ENCODE results near the gene CNTROB. TPM values are rescaled to one million over a fixed set of nuclear protein-coding genes. Genes with fewer than 3 reads are reported as not detected.

The CNTROB gene
- total RNA-seq, 2 donors from 2014 or later: 25.2 to 42.0 TPM

GRCh38 chr17:7956228-7956965, 24.4 kb downstream of the CNTROB start:
- Histone ChIP-seq H3K4me1 (replicated peaks) (no peaks in the 10 kb centered on the region), H3K9me3 (no peaks in the 10 kb centered on the region), H3K27me3 (replicated peaks; ENCODE audit: insufficient read depth) (no peaks in the 10 kb centered on the region), H3K36me3 (no peaks in the 10 kb centered on the region), H3K4me3 (no peak overlapping the region), H3K27ac (no peak overlapping the region)
- no peak for DNase-seq (ENCODE audit: low spot score)
- TF ChIP-seq POLR2AphosphoS5 (IDR thresholded peaks at IDR 0.05) (no peak), POLR2A (IDR thresholded peaks at IDR 0.05) (no peak), CTCF (IDR thresholded peaks at IDR 0.05) (no peak)
- WGBS: 72% methylated on average over 11 of the region's 11 CpGs
- intact Hi-C loops (cut with DNase I): no loop called here

GRCh38 chr17:7959503-7960253, 27.7 kb downstream of the CNTROB start:
- H3K27ac ChIP-seq: peak overlapping the region in 1 of 2 donors; percentile 2
- no peaks in the 10 kb centered on the region for H3K36me3 ChIP-seq
- H3K4me3 ChIP-seq: no peak overlapping the region
- intact Hi-C loops (cut with DNase I): no loop called here
- peak; percentile 43 for DNase-seq (ENCODE audit: low spot score)
- no peaks in the 10 kb centered on the region for H3K4me1 ChIP-seq (replicated peaks)
- no peaks in the 10 kb centered on the region for H3K9me3 ChIP-seq
- TF ChIP-seq POLR2A (IDR thresholded peaks at IDR 0.05) (no peak), POLR2AphosphoS5 (IDR thresholded peaks at IDR 0.05) (peak; percentile 80)
- 89% methylated on average over 9 of the region's 9 CpGs for WGBS
- H3K27me3 ChIP-seq (replicated peaks; ENCODE audit: insufficient read depth): no peaks in the 10 kb centered on the region

- H3K4me3 ChIP-seq: no peak overlapping the region
- H3K9me3 ChIP-seq: no peaks in the 10 kb centered on the region
- TF ChIP-seq POLR2A (IDR thresholded peaks at IDR 0.05): no peak
- TF ChIP-seq CTCF (IDR thresholded peaks at IDR 0.05): no peak
- TF ChIP-seq POLR2AphosphoS5 (IDR thresholded peaks at IDR 0.05): no peak
- no peak overlapping the region for H3K27ac ChIP-seq
- no peaks in the 10 kb centered on the region for H3K36me3 ChIP-seq
- intact Hi-C loops (cut with DNase I): no loop called here
- H3K27me3 ChIP-seq (replicated peaks; ENCODE audit: insufficient read depth): no peaks in the 10 kb centered on the region
- no peak for DNase-seq (ENCODE audit: low spot score)
- no peaks in the 10 kb centered on the region for H3K4me1 ChIP-seq (replicated peaks)
- 18% methylated on average over 2 of the region's 2 CpGs for WGBS
Measured at GRCh38 chr17:7961421-7961820, 29.4 kb downstream of the CNTROB start.

GRCh38 chr17:7967751-7968150, 35.7 kb downstream of the CNTROB start:
- Histone ChIP-seq H3K4me1 (replicated peaks) (no peaks in the 10 kb centered on the region), H3K36me3 (no peaks in the 10 kb centered on the region), H3K27me3 (replicated peaks; ENCODE audit: insufficient read depth) (no peaks in the 10 kb centered on the region), H3K4me3 (no peak overlapping the region), H3K9me3 (no peaks in the 10 kb centered on the region), H3K27ac (no peak overlapping the region)
- no peak for DNase-seq (ENCODE audit: low spot score)
- 56% methylated on average over 2 of the region's 2 CpGs for WGBS
- TF ChIP-seq CTCF (IDR thresholded peaks at IDR 0.05) (no peak), POLR2A (IDR thresholded peaks at IDR 0.05) (no peak), POLR2AphosphoS5 (IDR thresholded peaks at IDR 0.05) (no peak)
- intact Hi-C loops (cut with DNase I): no loop called here

- Histone ChIP-seq H3K36me3 (no peaks in the 10 kb centered on the region), H3K4me1 (replicated peaks) (no peaks in the 10 kb centered on the region), H3K9me3 (no peaks in the 10 kb centered on the region), H3K27me3 (replicated peaks; ENCODE audit: insufficient read depth) (no peaks in the 10 kb centered on the region), H3K4me3 (no peak overlapping the region), H3K27ac (no peak overlapping the region)
- intact Hi-C loops (cut with DNase I): no loop called here
- DNase-seq (ENCODE audit: low spot score): no peak
- TF ChIP-seq POLR2AphosphoS5 (IDR thresholded peaks at IDR 0.05) (no peak), CTCF (IDR thresholded peaks at IDR 0.05) (no peak)
- WGBS: 86% methylated on average over 6 of the region's 6 CpGs
Measured at GRCh38 chr17:7969433-7969832, 37.4 kb downstream of the CNTROB start.
